Measurements from ENCODE around the gene PLEKHM2. TPM values are rescaled to one million over a fixed set of nuclear protein-coding genes. Genes with fewer than 3 reads are reported as not detected.
A peak's percentile ranks its signal among the peaks of the same experiment; 100 is the strongest.

The PLEKHM2 gene
- total RNA-seq, 1 donor, result 54.0 TPM

DNA sequence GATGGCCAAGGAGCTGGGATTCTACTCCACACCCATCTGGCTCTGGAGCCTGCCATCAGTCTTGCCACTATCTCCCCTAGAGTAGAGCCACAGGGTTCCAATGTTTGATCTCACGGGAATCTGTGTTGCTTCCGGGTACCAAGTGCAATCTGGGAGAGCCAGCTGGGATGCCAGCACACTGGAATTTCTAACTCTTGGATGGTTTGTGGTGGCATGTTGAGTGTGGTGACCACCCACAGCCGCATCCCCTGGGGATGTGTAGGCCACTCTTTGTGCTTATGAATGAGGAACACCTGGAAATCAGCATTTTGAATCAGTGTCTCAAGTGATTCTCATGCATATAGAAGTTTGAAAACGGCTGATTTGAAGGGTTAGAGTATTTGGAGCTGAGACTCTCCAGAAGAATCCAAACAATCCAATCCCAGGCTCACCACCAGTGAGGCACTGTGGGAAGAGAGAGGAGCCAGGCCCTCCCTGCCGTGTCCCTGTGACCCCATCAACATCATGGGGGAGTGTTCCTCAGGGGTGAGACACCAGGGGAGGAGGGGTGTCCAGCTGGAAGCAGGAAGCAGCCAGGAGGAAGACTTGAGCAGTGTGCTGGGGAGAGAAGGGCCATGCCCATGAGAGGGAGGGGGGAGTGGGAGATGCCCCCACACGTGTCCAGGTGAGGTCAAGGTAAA lies 87.9 kb downstream of the PLEKHM2 start:
- DNase-seq (ENCODE audit: low read depth), result peak; percentile 59
- TF ChIP-seq, protein P1, sequence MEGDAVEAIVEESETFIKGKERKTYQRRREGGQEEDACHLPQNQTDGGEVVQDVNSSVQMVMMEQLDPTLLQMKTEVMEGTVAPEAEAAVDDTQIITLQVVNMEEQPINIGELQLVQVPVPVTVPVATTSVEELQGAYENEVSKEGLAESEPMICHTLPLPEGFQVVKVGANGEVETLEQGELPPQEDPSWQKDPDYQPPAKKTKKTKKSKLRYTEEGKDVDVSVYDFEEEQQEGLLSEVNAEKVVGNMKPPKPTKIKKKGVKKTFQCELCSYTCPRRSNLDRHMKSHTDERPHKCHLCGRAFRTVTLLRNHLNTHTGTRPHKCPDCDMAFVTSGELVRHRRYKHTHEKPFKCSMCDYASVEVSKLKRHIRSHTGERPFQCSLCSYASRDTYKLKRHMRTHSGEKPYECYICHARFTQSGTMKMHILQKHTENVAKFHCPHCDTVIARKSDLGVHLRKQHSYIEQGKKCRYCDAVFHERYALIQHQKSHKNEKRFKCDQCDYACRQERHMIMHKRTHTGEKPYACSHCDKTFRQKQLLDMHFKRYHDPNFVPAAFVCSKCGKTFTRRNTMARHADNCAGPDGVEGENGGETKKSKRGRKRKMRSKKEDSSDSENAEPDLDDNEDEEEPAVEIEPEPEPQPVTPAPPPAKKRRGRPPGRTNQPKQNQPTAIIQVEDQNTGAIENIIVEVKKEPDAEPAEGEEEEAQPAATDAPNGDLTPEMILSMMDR (IDR thresholded peaks at IDR 0.05; ENCODE audit: insufficient read depth, low read depth, low read length), result no peak
- no peak overlapping the region for H3K4me3 ChIP-seq (ENCODE audit: low read depth, low read length)

DNA sequence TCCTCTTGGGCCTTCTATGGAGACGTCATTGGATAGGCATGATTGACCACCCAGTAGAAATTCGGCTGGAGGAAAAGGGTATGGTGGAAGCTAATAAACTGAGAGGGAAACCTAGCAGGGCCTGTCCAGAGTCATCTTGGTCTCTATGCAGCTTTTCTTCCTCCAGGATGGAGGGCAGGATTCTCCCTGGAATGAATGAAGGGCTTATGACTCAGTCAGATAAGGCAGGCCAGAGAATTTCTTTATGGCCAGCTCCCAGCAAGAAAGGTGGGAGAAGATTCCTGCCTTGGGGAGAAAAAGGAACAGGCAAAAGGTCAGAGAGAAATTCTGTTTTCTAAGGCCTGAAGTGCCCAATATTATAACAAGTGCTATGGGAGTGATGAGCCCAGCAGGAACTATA lies 91.6 kb downstream of the PLEKHM2 start:
- H3K4me3 ChIP-seq (ENCODE audit: low read depth, low read length), result no peak overlapping the region
- TF ChIP-seq, protein P1 (IDR thresholded peaks at IDR 0.05; ENCODE audit: insufficient read depth, low read depth, low read length), result no peak
- no peak for DNase-seq (ENCODE audit: low read depth)

DNA sequence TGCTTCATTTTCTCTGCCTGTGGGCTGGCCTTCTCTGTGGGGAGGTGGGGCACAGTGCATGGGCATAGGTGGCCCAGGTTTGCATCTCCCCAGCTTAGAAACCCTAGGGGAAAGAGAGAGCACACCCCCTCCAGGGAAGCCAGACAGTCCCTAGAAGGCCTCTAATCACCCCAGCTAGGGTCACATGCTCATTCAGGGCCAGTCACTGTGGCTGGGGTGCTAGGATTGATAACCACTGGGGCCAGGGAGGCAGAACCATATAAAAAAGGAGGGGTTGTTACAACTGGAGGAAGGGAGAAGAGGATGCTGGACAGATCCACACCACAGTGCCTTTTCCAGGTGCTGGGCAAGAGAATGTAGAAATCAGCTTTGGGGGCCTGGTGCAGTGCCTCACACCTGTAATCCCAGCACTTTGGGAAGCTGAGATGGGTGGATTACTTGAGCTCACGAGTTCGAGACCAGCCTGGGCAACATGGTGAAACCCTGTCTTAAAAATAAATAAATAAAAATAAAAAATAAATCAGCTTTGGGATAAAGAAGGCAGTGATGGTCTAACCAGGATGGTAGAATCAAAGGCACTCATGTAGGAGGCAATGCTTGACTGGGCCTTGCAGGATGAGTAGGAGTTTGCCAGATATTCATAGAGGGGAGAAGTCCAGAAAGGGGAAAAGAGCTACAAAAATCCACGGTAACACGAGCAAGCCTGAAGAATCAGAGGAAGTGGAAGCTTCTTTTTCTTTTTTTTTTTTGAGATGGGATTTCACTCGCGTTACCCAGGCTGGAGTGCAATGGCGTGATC lies 94.0 kb downstream of the PLEKHM2 start:
- DNase-seq (ENCODE audit: low read depth), result no peak
- TF ChIP-seq, protein P1 (IDR thresholded peaks at IDR 0.05; ENCODE audit: insufficient read depth, low read depth, low read length), result no peak
- no peak overlapping the region for H3K4me3 ChIP-seq (ENCODE audit: low read depth, low read length)

Small RNAs within 50 kb of the gene (small RNA-seq; reads per million reads assigned to genes)
- not detected for gene AL121992.2

Other genes starting within 250 kb of the PLEKHM2 start
- gene CTRC, start 245.9 kb upstream of the PLEKHM2 start, total RNA-seq, result not detected in 2 replicates
- gene CELA2A, start 227.6 kb upstream of the PLEKHM2 start, total RNA-seq, result not detected in 2 replicates
- under 0.01 TPM in 1 of 2 replicates, not detected in the other for gene CELA2B, start 208.2 kb upstream of the PLEKHM2 start, total RNA-seq
- gene CASP9, start 160.1 kb upstream of the PLEKHM2 start, total RNA-seq, result 5.8 and 7.3 TPM in 2 replicates
- 14.2 and 27.2 TPM in 2 replicates for gene DNAJC16, start 157.5 kb upstream of the PLEKHM2 start, total RNA-seq
- 2.3 and 2.6 TPM in 2 replicates for gene AGMAT, start 99.3 kb upstream of the PLEKHM2 start, total RNA-seq
- 15.5 and 21.3 TPM in 2 replicates for gene DDI2, start 66.9 kb upstream of the PLEKHM2 start, total RNA-seq
- under 0.01 and 0.43 TPM in 2 replicates for gene SLC25A34, start 51.9 kb downstream of the PLEKHM2 start, total RNA-seq
- not detected in 2 replicates for gene TMEM82, start 58.2 kb downstream of the PLEKHM2 start, total RNA-seq
- 188 and 255 TPM in 2 replicates for gene FBLIM1, start 74.5 kb downstream of the PLEKHM2 start, total RNA-seq
- gene UQCRHL, start 123.3 kb downstream of the PLEKHM2 start, total RNA-seq, result 1.3 and 1.9 TPM in 2 replicates
- 25.4 and 30.2 TPM in 2 replicates for gene SPEN, start 163.4 kb downstream of the PLEKHM2 start, total RNA-seq

Data from fibroblast of villous mesenchyme (primary cell).